ENCODE data around the gene ADAM10.

Gene ADAM10

DNA sequence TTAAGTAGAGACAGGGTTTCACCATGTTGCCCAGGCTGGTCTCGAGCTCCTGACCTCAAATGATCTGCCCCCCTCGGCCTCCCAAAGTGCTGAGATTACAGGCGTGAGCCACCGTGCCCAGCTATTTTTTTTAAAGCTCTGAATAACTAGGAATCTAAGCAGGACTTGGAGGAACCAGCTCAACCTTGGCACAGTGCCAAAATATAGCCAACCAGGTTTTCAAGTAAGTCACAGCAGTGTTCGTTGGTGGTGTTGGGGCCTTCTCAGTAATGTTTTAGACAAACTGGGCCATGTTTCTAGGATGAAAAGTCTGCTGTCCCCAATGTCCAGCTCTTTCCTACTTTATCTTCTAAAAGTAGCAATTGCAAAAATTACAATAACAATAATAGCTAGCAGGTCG lies 6.4 kb upstream of the ADAM10 start:
- DNase-seq (ENCODE audit: low read depth in 3 of 3, low spot score in 1 of 3), result no peak

DNA sequence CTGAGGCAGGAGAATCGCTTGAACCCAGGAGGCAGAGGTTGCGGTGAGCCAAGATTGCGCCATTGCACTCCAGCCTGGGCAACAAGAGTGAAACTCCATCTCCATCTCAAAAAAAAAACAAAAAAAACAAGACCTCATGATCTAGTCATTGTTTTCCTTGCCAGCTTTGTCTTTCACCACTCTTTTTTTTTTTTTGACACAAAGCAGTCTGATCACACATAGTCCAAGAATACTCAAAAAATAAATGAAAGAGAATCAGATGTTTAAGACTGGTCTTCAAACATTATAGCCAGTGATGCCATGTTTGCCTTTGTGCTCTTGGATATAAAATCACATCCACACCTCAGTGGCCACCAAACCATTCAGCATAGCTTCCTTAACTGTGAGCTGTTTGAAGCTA lies 5.8 kb upstream of the ADAM10 start:
- DNase-seq (ENCODE audit: low read depth in 3 of 3, low spot score in 1 of 3), result no peak

DNA sequence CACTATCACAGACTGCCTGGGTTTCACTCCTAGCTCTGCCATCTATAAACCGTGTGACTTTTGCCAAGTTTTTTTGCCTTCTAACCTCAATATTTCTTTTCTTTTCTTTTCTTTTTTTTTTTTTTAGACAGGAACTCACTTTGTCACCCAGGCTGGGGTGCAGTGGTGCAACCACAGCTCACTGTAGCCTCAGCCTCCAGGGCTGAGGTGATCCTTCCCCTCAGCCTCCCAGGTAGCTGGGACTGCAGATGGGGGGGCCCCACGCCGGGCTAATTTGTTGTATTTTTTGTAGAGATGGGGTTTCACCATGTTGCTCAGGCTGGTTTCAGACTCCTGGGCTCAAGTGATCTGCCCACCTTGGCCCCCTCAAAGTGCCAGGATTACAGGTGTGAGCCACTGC lies 3.2 kb upstream of the ADAM10 start:
- no peak for DNase-seq (ENCODE audit: low read depth in 3 of 3, low spot score in 1 of 3)

GRCh38 chr15:58748852-58749531 lies 515 bp downstream of the ADAM10 start:
- peak in 1 of 3 donors; percentile 24 for DNase-seq (ENCODE audit: low read depth in 3 of 3, low spot score in 1 of 3)

- DNase-seq (ENCODE audit: low read depth in 3 of 3, low spot score in 1 of 3), result no peak
These were observed 1.3 kb downstream of the ADAM10 start for GRCh38 chr15:58748040-58748851.

GRCh38 chr15:58746174-58746573 lies 3.3 kb downstream of the ADAM10 start:
- no peak for DNase-seq (ENCODE audit: low read depth in 3 of 3, low spot score in 1 of 3)

GRCh38 chr15:58742819-58743502 lies 6.5 kb downstream of the ADAM10 start:
- no peak for DNase-seq (ENCODE audit: low read depth in 3 of 3, low spot score in 1 of 3)

- DNase-seq (ENCODE audit: low read depth in 3 of 3, low spot score in 1 of 3), result no peak
These were observed 7.3 kb downstream of the ADAM10 start for GRCh38 chr15:58742022-58742813.

DNA sequence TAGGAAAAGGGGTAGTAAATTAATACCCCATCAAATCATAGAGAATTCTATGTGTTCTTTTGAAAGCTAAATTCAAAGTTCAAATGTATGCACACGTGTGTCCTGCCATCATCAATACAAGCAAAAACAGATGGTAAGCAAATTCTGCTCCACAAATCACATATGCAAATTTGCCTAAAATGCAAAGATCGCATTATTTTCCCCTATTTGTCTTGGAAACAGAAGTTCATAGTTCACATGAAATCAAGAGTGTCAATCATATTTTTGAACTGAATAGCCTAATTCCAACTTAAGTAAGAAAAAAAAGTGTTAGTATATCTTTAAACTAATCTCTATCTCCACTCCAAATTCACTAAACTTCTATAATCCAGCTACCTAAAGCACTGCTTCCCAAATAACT lies 8.5 kb downstream of the ADAM10 start:
- no peak for DNase-seq (ENCODE audit: low read depth in 3 of 3, low spot score in 1 of 3)

- DNase-seq (ENCODE audit: low read depth in 3 of 3, low spot score in 1 of 3), result no peak
These were observed 9.1 kb downstream of the ADAM10 start for GRCh38 chr15:58740436-58740835.

DNA sequence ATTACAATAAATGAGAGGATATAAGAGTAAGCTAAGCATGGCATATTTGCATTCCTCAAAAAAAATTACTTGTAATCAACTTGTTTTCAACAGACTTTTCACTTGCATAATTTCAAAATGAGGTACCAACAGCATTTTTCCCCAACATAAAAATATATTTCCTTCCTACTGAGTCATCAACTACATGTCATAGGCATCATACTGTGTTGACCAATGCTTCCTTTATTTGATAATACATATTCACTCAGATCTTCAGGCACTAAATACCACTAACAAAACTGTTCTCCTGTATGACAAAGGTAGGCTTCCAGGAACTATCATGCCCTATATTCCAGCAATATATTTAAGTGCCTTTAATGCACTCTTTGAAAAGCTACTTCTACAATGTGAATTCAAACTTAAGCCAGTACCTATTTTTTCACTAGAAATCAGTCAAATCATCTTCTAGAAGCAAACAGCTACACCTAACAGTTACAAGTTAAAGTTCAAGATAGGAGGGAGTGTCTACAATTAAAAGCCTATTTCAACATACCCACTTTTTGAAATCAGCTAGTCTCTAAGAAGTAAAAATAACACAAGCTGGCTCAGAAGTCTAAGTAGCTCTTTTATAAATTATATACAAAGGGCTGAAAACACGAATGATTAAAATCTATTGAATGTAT lies 11.3 kb downstream of the ADAM10 start:
- DNase-seq (ENCODE audit: low read depth in 3 of 3, low spot score in 1 of 3), result no peak

DNA sequence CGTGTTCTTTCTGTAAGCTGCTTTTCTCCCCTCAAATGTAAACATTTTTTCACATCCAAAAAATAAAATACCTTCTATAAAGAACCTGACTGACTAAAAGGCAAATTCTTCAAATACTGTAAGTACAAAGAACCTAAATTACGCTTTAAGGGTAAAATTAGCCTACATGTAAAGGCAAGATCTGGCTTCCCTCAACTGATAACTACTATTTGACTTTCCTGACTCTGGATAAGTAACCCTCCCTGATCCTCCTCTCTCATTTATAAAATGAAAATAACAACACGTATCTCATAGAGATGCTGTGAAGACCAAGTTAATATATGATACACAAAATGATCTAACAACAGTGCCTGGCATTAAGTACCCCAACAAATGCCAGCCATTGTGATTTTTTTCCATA lies 12.2 kb downstream of the ADAM10 start:
- DNase-seq (ENCODE audit: low read depth in 3 of 3, low spot score in 1 of 3), result no peak

DNA sequence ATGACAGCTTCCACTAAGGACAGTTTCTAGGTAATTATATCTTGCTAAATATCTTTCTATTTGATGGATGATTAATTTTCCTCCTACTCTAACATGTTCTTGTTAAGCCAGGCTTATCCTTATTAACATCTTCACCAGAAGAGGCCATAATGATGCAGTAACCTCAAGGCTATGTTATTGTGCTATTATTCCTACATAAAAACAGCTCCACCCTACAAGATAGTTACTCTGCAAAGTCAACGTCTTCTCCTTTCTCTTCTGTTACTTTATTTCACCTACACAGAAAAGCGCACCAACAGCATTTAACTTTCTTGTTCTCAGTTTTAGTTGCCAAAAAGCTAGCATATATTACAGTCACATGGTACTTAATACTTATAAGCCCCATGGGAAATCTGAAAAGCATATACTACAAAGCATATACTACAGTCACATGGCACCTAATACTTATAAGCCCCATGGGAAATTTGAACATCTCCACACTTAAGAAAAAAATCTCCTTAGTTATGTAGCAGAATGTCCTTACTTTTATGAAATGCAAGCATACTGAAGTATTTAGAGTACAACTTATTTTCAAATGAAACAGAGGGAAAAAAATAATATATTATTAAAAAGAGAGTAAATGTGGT lies 13.4 kb downstream of the ADAM10 start:
- no peak for DNase-seq (ENCODE audit: low read depth in 3 of 3, low spot score in 1 of 3)

- DNase-seq (ENCODE audit: low read depth in 3 of 3, low spot score in 1 of 3), result no peak
These were observed 14.6 kb downstream of the ADAM10 start for GRCh38 chr15:58734859-58735258.

- DNase-seq (ENCODE audit: low read depth in 3 of 3, low spot score in 1 of 3), result no peak
These were observed 16.7 kb downstream of the ADAM10 start for GRCh38 chr15:58732625-58733363.

- DNase-seq (ENCODE audit: low read depth in 3 of 3, low spot score in 1 of 3), result no peak
These were observed 17.6 kb downstream of the ADAM10 start for GRCh38 chr15:58731756-58732535.

DNA sequence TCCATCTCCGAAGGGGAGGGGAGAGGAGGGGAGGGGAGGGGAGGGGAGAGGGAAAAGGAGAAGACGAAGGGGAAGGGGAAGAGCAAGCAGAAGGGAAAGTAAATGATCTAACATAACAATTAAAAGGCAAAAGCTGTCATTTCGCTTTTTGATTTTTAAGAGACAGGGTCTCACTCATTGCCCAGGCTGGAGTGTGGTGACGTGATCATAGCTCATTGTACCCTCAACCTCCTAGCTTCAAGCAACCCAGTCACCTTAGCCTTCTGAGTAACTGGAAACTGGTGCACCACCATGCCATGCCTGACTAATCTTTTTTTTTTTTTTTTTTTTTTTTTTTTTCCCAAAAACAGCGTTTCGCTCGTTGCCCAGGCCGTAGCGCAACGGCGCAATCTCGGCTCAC lies 22.6 kb downstream of the ADAM10 start:
- no peak for DNase-seq (ENCODE audit: low read depth in 3 of 3, low spot score in 1 of 3)

DNA sequence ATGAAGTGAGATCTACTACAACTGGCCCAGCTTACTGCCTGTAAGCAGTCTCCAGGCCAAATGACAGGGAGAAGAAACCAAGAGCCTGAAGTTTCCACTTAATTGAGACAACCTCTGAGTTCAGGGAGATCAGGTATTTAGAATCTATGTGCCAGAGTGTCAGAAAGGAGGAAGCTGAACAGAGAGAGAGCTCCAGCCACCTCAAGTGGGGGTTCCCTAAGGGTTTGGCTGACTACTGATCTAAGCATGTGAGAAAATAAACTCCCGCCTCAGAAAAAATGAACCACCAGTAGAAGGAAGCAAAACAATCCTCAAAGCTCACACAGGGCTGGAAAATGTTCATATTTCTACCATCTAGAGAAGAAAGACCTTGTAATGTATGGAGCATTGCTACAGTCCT lies 25.0 kb downstream of the ADAM10 start:
- no peak for DNase-seq (ENCODE audit: low read depth in 3 of 3, low spot score in 1 of 3)

DNA sequence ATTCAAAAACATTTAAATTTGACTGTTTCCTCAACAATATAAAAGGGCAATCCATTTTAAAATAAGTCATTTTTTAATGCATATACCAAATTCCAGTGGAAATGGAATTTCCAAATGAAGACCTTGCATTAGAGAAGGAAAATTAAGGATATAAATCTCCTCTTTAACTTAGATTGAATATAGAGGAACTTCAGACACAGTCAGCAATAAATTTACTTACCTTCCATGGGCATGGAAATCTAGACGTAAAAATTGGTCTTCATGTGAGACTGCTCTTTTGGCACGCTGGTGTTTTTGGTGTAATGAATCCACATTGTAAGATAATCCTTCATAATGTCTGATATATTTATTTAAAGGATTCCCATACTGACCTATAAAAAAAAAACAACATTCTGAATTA lies 32.1 kb downstream of the ADAM10 start:
- DNase-seq (ENCODE audit: low read depth in 3 of 3, low spot score in 1 of 3), result no peak

All from stimulated activated CD4-positive, alpha-beta T cell treated with anti-CD3 and anti-CD28 coated beads, TNF-alpha, amount 100 ng/mL, for 1 hour (primary cell).